HG02840 (cell line): Measurements from ENCODE around the gene VEZF1.

ENCODE experiments used
- ATAC-seq: cut with Tn5 transposase; IDR thresholded peaks from one replicate; pipeline ENCODE4 v1.9.1; 2021; ENCODE audit warnings: mild to moderate bottlenecking, moderate library complexity, moderate number of reproducible peaks; ENCODE audit not compliant: unreplicated experiment, low FRiP score

Gene VEZF1

DNA sequence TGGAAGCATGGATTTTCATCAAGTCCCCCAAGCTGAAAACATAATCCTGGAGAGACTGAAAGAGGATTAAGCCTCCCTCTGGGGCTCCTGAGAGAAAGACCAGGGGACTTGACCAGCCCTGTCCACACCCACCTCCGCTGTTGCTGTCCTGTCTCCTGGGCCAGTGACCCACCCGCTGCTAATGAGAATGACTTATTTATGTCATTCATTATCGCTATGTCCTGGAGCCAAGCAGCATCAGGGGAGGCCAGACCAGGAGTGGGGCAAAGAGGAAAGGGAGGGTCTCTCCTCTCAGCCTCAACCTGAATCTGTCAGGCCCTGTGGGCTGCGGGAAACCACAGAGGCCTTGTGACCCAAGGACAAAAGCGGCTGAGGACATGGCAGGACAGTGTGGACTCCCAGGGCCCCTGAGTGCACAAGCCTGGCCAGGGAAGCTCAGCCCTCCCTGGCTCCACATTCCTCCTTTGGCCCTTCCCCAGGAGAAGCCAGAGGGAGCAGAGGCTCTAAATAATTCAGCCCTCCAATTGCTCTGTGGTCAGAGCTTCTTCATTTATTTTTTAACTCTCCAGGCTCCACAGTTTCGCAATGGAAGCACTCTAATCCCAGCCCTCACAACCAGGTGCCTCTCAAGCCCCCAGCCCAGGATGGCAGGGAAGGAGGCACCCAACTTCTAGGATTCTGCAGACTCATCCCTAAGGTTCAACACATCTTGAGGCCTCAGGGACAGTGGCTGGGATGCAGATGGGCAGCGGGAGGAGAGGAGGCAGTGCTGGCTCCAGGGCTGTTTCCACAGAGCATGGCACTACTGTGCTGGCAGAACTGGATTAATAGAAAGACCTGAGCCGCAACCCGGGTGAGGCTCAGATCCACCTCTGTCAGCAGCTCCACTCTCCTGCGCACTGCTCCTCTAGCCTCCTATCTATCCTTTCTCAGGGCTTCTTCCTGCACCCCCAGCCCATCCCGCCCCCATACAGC is 51.9 kb downstream of the VEZF1 start:
- no peak for ATAC-seq

DNA sequence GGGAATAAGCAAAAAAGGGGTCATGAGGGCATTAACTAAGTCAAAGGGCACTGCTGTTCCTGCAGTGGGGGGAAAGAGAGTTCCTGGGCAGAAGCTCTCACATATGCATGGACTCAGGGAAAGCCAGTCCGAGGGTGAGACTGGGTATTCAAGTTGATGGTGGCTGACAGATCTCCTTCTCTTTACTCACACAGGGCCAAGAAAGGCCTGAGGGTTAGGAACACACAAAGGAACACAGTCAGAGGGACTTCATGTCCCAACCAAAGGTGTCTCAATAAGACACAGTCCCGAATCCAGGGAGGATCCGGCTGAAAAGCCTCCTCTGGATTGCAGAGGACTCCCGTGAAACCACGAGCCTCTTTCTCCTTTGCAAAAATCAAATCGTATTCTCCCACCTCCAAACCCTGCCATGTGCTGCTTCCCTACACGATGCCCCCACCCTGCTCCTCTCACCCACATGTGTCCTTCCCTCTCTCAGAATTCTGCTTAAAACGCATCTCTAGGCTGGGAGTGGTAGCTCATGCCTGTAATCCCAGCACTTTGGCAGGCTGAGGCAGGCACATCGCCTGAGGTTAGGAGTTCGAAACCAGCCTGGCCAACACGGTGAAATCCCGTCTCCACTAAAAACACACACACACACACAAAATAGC is 56.4 kb downstream of the VEZF1 start:
- no peak for ATAC-seq

DNA sequence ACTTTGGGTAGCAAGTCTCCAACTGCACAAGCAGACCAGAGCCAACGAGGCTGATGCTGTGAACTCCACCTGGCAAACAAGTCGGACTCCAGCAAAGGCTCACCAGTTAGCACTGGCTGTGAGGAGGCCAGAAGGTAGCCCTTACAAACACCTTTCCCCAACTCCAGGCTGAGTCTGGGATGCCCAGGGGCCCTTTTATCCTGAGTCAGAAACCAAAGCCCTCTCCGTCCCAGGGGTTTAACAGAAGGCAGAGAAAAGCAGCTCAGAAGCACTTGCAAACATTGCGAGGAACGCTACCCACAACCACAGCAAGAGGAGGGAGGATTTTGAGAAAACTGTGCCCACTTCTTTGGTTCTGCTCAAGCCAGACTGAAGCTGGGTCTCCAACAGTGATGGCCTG is 57.8 kb downstream of the VEZF1 start:
- ATAC-seq, result no peak

DNA sequence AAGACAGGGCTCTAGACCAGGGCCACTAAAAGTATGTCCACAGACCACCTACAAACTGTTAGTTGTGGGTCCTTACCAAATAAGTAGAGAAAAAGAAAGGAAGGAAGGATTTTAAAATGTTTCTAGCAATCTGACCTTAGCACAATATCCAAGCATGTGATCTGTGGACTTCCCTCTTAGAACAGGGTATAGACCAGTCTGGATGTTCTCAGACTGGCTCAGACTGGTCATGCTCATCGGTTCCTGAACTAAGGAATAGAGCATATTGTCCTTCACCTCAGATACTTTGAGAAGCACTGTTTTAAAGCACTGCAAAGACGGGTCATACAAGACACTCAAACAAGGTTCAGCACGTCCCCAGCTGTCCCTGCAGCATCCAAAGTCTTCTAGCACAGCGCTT is 58.7 kb downstream of the VEZF1 start:
- no peak for ATAC-seq

DNA sequence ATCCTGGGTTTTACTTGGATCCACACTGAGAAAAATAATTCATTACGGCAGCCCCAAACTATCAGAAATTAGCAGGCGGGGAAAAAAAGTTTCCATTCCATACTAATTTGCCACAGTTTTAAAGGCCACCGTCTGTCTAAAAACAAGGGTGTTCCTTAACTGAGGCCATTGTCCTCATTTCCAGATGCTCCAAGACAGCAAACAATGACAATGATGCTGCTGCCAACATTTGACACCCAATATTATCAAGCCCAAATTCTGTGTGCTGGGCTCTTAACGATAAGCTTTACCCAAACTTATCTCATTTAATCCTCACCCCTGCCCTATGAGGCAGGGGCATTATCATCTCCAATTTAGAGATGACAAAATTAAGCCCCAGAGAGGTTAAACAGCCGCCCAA is 59.1 kb downstream of the VEZF1 start:
- no peak for ATAC-seq

DNA sequence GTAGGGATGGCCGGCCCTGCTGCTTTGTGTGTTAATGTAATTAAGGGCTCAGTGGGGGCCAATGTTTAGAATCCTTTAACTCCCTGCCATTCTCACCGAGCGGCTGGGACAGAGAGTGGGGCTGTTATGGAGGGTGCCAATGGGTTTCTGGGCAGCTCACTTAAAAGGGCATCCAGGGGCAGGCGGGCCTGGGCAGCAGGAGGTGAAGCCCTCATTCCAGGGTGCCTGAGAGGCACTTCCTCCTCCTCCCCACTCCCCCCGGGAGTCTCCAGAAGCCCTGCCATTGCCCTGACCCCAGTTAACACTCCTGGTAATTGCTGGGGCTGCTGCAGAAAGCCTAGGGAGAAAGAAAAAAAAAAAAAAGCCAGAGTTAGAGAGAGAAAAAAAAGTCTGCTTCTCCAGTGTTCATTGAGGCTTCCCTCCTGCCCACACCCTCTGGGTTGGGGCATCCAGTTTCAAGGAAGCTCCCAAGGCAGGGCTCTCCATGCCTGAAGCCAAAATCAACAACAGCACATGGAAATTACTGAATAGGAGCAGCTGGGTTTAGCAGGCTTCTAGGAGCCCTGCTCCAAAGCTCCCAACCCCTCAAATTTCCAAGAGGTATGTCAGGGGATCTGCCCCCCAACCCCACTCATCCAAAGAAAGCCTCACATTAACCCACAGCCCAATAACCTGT is 60.9 kb downstream of the VEZF1 start:
- no peak for ATAC-seq

DNA sequence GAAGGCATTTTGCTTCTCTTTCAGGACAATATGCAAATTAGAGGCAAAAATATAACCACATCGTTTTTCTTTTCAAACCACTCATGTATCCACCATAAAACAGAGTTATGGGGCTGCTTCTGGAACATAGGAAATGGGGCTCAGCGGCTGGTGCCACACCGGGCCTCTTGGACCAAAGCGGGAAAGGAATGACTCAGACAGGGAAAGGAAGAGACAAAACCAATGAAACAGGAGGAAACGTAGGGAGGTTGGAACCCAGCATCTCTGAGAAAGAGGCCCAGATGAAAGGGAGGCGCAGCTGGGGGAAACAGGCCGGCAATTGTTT is 61.4 kb downstream of the VEZF1 start:
- ATAC-seq, result no peak

DNA sequence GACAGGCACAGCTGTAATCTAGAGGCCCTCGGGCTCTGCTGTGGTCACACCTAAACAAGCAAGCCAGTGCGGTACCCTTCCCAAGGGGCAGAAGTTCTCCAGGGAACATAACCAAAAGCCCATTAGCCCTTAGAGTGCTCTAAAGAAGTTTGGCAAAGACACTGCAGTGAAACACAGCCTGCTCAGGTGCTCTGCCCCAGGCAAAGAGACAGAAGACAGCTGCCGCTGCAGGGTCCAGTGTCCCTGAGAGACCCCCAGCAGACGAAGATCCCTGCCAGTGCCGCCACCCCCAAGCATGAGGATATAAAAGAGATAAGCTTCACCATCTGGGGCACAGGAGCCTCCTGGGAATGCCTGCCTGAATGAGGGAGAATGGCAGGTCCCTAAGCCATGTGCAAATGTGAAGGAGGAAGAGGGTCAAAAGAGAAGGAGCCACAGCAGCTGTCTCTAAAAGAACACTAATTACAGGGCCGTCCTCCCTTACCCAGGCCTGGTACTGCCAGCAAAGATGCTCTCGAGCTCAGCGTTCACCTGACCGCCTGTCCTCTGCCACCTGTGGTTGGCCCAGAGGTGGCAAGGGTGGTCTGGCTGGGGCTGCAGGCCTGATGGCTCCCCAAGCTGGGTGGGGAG is 62.6 kb downstream of the VEZF1 start:
- ATAC-seq, result no peak

DNA sequence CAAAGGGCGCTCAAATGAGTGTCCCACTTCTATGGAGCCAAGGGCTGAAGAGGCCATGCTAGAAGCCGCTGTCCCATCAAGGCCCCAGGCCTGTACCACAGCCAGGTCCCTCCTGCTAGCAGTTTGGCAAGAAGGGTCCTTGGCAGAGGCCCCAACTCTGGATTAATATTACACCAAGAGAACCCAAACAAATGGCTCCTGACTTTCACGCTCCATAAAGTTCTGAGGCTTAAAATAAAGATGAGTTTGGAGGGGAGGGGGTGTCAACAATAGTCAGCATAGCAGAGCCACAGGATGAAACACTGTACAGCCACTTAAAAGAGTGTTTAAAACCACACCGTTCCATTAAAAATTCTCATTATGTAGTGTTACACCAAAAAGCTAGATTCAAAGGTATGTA is 63.4 kb downstream of the VEZF1 start:
- no peak for ATAC-seq
